ENCODE data around the gene OPTN.

OPTN gene

GRCh38 chr10:13139676-13140075 lies 39.7 kb downstream of the OPTN start:
- POLR2A ChIA-PET (ENCODE audit: low non-redundant PET): no interaction called here

GRCh38 chr10:13140627-13141190 lies 40.7 kb downstream of the OPTN start:
- DNase-seq (ENCODE audit: low spot score): no peak
- POLR2A ChIA-PET (ENCODE audit: low non-redundant PET): no interaction called here
- H3K27ac ChIP-seq: no peak overlapping the region
- CTCF ChIA-PET: interaction anchor here (0.7 kb wide), 1 partner anchor 157 kb away, joined by 3 read pairs; no protein-coding TSS in a partner anchor
- TF ChIP-seq, protein P1, sequence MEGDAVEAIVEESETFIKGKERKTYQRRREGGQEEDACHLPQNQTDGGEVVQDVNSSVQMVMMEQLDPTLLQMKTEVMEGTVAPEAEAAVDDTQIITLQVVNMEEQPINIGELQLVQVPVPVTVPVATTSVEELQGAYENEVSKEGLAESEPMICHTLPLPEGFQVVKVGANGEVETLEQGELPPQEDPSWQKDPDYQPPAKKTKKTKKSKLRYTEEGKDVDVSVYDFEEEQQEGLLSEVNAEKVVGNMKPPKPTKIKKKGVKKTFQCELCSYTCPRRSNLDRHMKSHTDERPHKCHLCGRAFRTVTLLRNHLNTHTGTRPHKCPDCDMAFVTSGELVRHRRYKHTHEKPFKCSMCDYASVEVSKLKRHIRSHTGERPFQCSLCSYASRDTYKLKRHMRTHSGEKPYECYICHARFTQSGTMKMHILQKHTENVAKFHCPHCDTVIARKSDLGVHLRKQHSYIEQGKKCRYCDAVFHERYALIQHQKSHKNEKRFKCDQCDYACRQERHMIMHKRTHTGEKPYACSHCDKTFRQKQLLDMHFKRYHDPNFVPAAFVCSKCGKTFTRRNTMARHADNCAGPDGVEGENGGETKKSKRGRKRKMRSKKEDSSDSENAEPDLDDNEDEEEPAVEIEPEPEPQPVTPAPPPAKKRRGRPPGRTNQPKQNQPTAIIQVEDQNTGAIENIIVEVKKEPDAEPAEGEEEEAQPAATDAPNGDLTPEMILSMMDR (conservative IDR thresholded peaks at IDR 0.05; ENCODE audit: low read depth): no peak

More at GRCh38 chr10:13139676-13140075, 39.7 kb downstream of the OPTN start:
- DNase-seq (ENCODE audit: low spot score): no peak
- no peak overlapping the region for H3K27ac ChIP-seq
- TF ChIP-seq, protein P1 (conservative IDR thresholded peaks at IDR 0.05; ENCODE audit: low read depth): no peak
- CTCF ChIA-PET: interaction anchor here (0.6 kb wide), 1 partner anchor 496 kb away, joined by 4 read pairs; no protein-coding TSS in a partner anchor

DNA sequence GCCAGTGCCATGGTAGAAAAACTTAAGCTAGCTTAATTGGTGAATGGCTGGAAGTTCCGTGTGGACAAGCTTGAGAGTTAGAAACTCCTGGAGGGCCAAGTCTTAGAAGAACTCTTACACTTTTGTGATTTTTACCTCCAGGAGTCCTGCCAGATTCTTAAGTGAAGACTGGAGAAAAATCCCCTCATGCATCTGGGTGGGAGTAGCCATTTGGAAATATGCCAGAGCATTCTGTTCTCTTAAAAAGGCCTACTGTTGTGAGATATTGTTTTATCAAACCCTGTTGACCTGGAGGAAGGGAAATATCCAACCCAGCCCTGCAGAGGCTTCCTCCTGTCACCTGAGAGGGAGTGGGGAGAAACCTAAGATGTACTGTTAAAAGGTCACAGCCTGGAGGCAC lies 43.8 kb downstream of the OPTN start:
- no peak overlapping the region for H3K27ac ChIP-seq
- ChIA-PET POLR2A (ENCODE audit: low non-redundant PET) (no interaction called here), CTCF (interaction anchor here (0.5 to 0.7 kb wide), 3 partner anchors 10 to 161 kb away, joined by 4 to 7 read pairs (median 4); no protein-coding TSS in a partner anchor)
- TF ChIP-seq, protein P1 (conservative IDR thresholded peaks at IDR 0.05; ENCODE audit: low read depth): no peak
- DNase-seq (ENCODE audit: low spot score): no peak

- H3K27ac ChIP-seq: no peak overlapping the region
- TF ChIP-seq, protein P1 (conservative IDR thresholded peaks at IDR 0.05; ENCODE audit: low read depth): no peak
- ChIA-PET CTCF (interaction anchor here (0.7 kb wide), 1 partner anchor 141 kb away, joined by 3 read pairs; no protein-coding TSS in a partner anchor), POLR2A (ENCODE audit: low non-redundant PET) (no interaction called here)
- DNase-seq (ENCODE audit: low spot score): no peak
Observed at GRCh38 chr10:13144814-13145213, 44.9 kb downstream of the OPTN start.

DNA sequence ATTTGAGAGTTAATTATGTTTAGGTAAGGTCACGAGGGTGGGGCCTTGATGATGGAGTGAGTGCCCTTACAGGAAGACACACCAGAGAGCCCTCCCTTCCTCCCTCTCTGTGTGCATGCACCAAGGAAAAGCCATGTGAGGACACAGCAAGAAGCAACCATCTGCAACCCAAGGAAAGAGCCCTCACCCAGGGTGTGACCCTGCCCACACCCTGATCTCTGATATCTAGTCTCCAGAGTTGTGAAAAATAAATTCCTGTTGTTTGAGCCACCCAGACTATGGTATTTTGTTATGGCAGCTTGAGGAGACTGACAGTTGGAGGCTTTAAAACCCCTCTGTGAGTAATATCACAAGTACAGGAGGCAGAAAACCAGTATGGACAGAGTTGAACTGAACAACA lies 46.4 kb downstream of the OPTN start:
- TF ChIP-seq, protein P1 (conservative IDR thresholded peaks at IDR 0.05; ENCODE audit: low read depth): no peak
- POLR2A ChIA-PET (ENCODE audit: low non-redundant PET): no interaction called here
- H3K27ac ChIP-seq: peak overlapping the region; percentile 82
- DNase-seq (ENCODE audit: low spot score): no peak
- CTCF ChIA-PET: no interaction called here

DNA sequence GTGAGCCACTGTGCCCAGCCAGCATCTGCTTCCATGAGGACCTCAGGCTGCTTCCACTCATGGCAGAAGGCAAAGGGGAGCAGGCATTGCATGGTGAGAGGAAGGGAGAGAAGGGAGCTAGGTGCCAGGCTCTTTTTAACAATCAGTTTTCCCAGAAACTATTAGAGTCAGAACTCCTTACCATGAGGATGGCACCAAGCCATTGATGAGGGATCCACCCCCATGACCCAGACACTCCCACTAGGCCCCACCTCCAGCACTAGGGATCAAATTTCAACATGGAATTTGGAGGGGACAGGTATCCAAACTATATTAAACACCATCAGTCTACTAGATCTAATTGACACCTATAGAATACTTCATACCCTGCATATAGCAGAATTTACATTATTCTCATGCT lies 47.2 kb downstream of the OPTN start:
- TF ChIP-seq, protein P1 (conservative IDR thresholded peaks at IDR 0.05; ENCODE audit: low read depth): no peak
- CTCF ChIA-PET: no interaction called here
- DNase-seq (ENCODE audit: low spot score): no peak
- POLR2A ChIA-PET (ENCODE audit: low non-redundant PET): no interaction called here
- H3K27ac ChIP-seq: peak overlapping the region; percentile 82
